ENCODE results near the gene TNFAIP8. TPM values are rescaled to one million over a fixed set of nuclear protein-coding genes. Genes with fewer than 3 reads are reported as not detected.

The TNFAIP8 gene
- total and polyA plus RNA-seq, 11 donors = 3.6 to 30.8 (median 12.6) TPM

DNA sequence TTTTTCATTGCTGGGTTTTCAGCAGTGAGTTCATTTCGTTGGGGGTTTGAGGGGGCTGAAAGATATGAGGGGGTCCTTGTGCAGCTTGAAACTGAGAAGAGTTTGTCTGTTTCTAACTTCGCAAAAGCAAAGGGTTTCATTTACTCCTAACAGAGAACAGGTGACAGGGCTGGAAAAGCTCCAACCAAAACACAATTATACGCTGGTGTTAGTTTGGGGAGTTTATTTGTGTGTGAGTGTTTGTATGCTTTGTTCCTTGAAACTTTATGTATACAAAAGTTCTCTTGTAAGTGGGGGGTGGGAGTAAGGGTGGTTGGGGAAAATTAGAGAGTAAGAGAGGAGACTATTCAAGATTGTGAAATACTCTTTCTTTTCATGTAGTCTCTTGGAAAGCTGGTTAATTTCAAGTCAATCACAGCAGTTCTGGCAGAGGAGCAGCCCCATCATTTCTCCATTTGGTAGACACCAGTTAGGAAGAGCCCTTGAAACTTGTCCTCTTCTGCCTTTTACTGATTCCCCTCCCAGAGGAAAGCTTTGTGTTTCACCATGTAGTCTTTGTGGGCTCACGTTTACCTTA is 881 bp downstream of the TNFAIP8 start:
- Histone ChIP-seq H3K27ac (peak overlapping the region in 6 of 12 donors; percentile 45 to 93 (median 67)), H3K36me3 (no peaks in the 10 kb centered on the region), H3K9me3 (no peaks in the 10 kb centered on the region), H3K4me1 (peaks cover 0 to 76% (median 7%) of the 10 kb centered on the region in 12 donors), H3K27me3 (no peaks in the 10 kb centered on the region), H3K4me3 (peak overlapping the region; percentile 31 to 84 (median 63))
- TF ChIP-seq, protein P1, sequence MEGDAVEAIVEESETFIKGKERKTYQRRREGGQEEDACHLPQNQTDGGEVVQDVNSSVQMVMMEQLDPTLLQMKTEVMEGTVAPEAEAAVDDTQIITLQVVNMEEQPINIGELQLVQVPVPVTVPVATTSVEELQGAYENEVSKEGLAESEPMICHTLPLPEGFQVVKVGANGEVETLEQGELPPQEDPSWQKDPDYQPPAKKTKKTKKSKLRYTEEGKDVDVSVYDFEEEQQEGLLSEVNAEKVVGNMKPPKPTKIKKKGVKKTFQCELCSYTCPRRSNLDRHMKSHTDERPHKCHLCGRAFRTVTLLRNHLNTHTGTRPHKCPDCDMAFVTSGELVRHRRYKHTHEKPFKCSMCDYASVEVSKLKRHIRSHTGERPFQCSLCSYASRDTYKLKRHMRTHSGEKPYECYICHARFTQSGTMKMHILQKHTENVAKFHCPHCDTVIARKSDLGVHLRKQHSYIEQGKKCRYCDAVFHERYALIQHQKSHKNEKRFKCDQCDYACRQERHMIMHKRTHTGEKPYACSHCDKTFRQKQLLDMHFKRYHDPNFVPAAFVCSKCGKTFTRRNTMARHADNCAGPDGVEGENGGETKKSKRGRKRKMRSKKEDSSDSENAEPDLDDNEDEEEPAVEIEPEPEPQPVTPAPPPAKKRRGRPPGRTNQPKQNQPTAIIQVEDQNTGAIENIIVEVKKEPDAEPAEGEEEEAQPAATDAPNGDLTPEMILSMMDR (IDR thresholded peaks at IDR 0.05) = no peak
- no peak for TF ChIP-seq POLR2A (IDR thresholded peaks at IDR 0.05)
- DNase-seq (no peak), ATAC-seq (no peak)
- 10 to 31% (median 20%) methylated on average over 4 of the region's 4 CpGs for WGBS, 4 donors
- intact Hi-C loops (cut with DNase I) = loop anchor here in 2 of 10 donors (5.0 kb wide), 2 partner anchors 41 to 56 kb away; no protein-coding TSS in a partner anchor

DNA sequence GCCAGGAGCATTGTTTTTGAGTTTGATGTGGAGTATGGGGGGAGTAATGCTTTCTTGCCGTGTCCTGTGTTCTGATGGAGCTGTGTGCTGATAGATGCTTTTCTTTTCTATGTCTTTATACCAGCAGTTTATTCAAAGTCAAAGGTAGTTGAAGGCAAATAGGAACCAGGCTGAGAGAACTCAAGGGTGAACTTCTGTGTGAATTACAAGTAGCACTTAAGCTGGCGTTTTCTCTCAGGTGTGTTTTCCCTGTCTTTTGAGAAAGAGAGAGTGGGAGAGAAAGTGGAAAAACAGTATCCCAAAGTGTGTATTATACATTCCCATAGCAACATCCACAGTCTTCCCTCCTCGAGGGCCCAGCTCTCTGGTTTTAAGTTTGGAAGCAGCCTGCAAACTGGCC is 1.5 kb downstream of the TNFAIP8 start:
- intact Hi-C loops (cut with DNase I) = loop anchor here in 2 of 10 donors (5.0 kb wide), 2 partner anchors 40 to 55 kb away; no protein-coding TSS in a partner anchor
- no peak for ATAC-seq
- Histone ChIP-seq H3K9me3 (no peaks in the 10 kb centered on the region), H3K4me3 (peak overlapping the region in 9 of 12 donors; percentile 57 to 84 (median 67)), H3K36me3 (no peaks in the 10 kb centered on the region), H3K4me1 (peaks cover 0 to 82% (median 7%) of the 10 kb centered on the region in 12 donors), H3K27ac (peak overlapping the region in 2 of 12 donors; percentile 62 to 93), H3K27me3 (no peaks in the 10 kb centered on the region)
- WGBS, 4 donors = 49 to 59% (median 54%) methylated on average over 3 of the region's 3 CpGs
- no peak for DNase-seq
- TF ChIP-seq, protein P1 (IDR thresholded peaks at IDR 0.05) = no peak
- TF ChIP-seq POLR2A (IDR thresholded peaks at IDR 0.05) = no peak

DNA sequence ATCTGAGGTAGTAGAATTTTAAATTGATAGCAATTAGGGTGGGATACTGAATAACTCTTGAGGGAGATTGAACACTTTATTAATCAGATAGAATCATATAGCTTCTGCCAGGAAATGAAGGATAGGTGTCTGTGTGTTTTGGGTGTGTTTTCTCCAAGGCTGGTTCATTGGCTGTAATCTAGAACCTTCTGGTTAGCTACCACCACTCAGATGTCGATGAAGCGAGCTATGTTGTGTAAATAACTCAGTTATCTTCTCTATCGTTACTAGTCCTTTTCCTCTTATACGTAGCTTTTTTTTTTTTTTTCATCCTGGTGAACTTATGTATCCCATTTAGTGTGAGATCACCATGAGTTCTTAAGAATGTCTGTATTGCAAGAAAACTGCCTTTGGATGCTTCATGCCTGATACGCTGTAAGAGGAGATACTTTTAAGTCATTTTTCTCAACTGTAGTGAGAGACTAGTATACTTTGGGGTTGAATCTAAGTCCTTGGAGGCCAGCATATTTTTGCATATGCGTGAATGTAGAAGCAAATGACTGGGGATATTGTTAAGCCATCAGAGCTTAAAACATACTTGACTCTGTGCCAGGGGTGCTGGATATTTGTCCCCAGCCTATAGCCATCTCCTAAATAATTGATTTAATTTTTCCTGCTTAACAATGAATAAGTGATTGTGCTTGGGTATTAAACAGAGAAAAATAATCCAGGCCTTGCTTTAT is 2.1 kb downstream of the TNFAIP8 start:
- ATAC-seq (no peak), DNase-seq (no peak)
- 77 to 85% (median 83%) methylated on average over 6 of the region's 6 CpGs for WGBS, 4 donors
- Histone ChIP-seq H3K36me3 (no peaks in the 10 kb centered on the region), H3K9me3 (no peaks in the 10 kb centered on the region), H3K27ac (peak overlapping the region in 1 of 12 donors; percentile 93), H3K27me3 (no peaks in the 10 kb centered on the region), H3K4me3 (peak overlapping the region in 4 of 12 donors; percentile 67 to 84 (median 73)), H3K4me1 (peaks cover 0 to 85% (median 7%) of the 10 kb centered on the region in 12 donors)
- TF ChIP-seq, protein P1 (IDR thresholded peaks at IDR 0.05) = no peak
- TF ChIP-seq POLR2A (IDR thresholded peaks at IDR 0.05) = no peak
- intact Hi-C loops (cut with DNase I) = loop anchor here in 2 of 10 donors (5.0 kb wide), 2 partner anchors 39 to 54 kb away; no protein-coding TSS in a partner anchor

DNA sequence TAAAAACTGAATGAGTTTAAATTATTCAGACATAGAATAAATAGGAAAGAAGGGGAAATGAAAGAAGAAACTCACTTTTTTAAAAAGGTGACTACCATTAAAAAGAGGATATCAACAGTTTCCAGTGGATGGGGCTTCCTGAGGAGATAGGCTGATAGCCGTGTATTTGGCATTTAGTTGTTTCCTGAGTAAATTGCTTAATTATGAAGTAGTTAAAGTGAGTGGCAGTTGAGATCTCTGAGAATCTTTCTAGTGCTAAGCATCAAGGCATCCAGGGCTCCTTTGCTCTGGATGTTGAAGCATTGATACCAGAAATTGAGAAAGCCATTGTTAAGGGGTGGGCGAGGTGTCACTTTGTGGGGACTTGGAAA is 2.7 kb downstream of the TNFAIP8 start:
- DNase-seq (no peak), ATAC-seq (no peak)
- Histone ChIP-seq H3K9me3 (no peaks in the 10 kb centered on the region), H3K4me3 (peak overlapping the region in 2 of 12 donors; percentile 9 to 72), H3K4me1 (peaks cover 0 to 85% (median 7%) of the 10 kb centered on the region in 12 donors), H3K27me3 (no peaks in the 10 kb centered on the region), H3K27ac (no peak overlapping the region), H3K36me3 (no peaks in the 10 kb centered on the region)
- intact Hi-C loops (cut with DNase I) = loop anchor here in 2 of 10 donors (5.0 kb wide), 2 partner anchors 39 to 54 kb away; no protein-coding TSS in a partner anchor
- whole genome bisulfite sequencing, 4 donors = 77 to 85% (median 78%) methylated on average over 2 of the region's 2 CpGs
- TF ChIP-seq, protein P1 (IDR thresholded peaks at IDR 0.05) = no peak
- TF ChIP-seq POLR2A (IDR thresholded peaks at IDR 0.05) = no peak

Measured in heart left ventricle (tissue), 16 donors.